ENCODE measurements around the gene KDF1. TPM values are rescaled to one million over a fixed set of nuclear protein-coding genes. Genes with fewer than 3 reads are reported as not detected.

KDF1 gene
- total and polyA plus RNA-seq, 2 of the 13 experiments (the other 11 are each of a cell fraction or from before 2014, with no cell fraction given) = 1.9 to 4.9 TPM

- no peak for TF ChIP-seq ZNF512B (CRISPR knock-in tag; IDR thresholded peaks at IDR 0.05; ENCODE audit: borderline replicate concordance)
- peak in 1 of 2 experiments; percentile 13; a peak in 2 of 4 replicates for TF ChIP-seq POLR2A (IDR thresholded peaks at IDR 0.05; ENCODE audit: insufficient read depth in 1 of 2, low read depth in 2 of 2, low read length in 2 of 2)
- TF ChIP-seq GABPB1 (CRISPR knock-in tag; IDR thresholded peaks at IDR 0.05) = 0 out of 2 replicates have a peak, but pooled peaks have one; percentile 5
Measured at GRCh38 chr1:27004471-27005165, 44.4 kb upstream of the KDF1 start (continued).

GRCh38 chr1:27003745-27004470 is 43.6 kb upstream of the KDF1 start:
- DNase-seq (ENCODE audit: low spot score) (peak; percentile 85), ATAC-seq (peak; percentile 41), FAIRE-seq (peak; percentile 63)
- H3K79me2 ChIP-seq (ENCODE audit: insufficient read depth, low read length) = no peaks in the 10 kb centered on the region
- peak overlapping the region; percentile 64 for H3K4me2 ChIP-seq (ENCODE audit: low read depth, low read length)
- intact Hi-C loops (cut with micrococcal nuclease; ENCODE audit: unreplicated experiment) = no loop called here
- H3K4me1 ChIP-seq (ENCODE audit: insufficient read depth, low read length) = peaks cover 63% of the 10 kb centered on the region
- H3K36me3 ChIP-seq (replicated peaks in 1 of 2; ENCODE audit: control insufficient read depth in 1 of 2, insufficient read depth in 2 of 2, low read length in 2 of 2) = no peaks in the 10 kb centered on the region
- ChIA-PET POLR2A (interaction anchor here (1.3 to 12.9 kb wide), 4 partner anchors 9 to 90 kb away, joined by 8 to 253 read pairs (median 9); partner anchors contain the start of genes NR0B2 and TENT5B), CTCF (ENCODE audit: low intra/inter-chr PET ratio, low total read pairs) (no interaction called here)
- no peaks in the 10 kb centered on the region for H3K9me3 ChIP-seq (ENCODE audit: low read length)
- peaks cover 30% of the 10 kb centered on the region for H4K20me1 ChIP-seq (ENCODE audit: insufficient read depth, low read length)
- in situ Hi-C loops (cut with HindIII; ENCODE audit: extremely low pct_ligation_motif_present, low pct_unique_long_range_greater_than_20kb) = no loop called here
- no peak overlapping the region for H3K9ac ChIP-seq (ENCODE audit: insufficient read depth, low read depth, low read length)
- no TSS peak for BruUV-seq (replicated peaks)
- H3K27ac ChIP-seq (ENCODE audit: extremely low read length, insufficient read depth, low read length) = no peak overlapping the region
- H3K4me3 ChIP-seq (replicated peaks in 1 of 3; ENCODE audit: insufficient read depth in 1 of 3, low read depth in 2 of 3, low read length in 3 of 3) = peak overlapping the region in 1 of 3 experiments; percentile 32; a peak in 1 of 6 replicates
- no peaks in the 10 kb centered on the region for H3K27me3 ChIP-seq (ENCODE audit: control insufficient read depth in 1 of 2, insufficient read depth in 2 of 2, low read length in 2 of 2)
- H2AFZ ChIP-seq (ENCODE audit: low read length) = no peak overlapping the region
- WGBS (ENCODE audit: low lambda C conversion rate) = 20% methylated on average over 3 of the region's 7 CpGs
- TF ChIP-seq BATF2 (CRISPR knock-in tag; IDR thresholded peaks at IDR 0.05) = 0 out of 2 replicates have a peak, but pooled peaks have one; percentile 23
- TF ChIP-seq HHEX (CRISPR knock-in tag; IDR thresholded peaks at IDR 0.05) = 0 out of 2 replicates have a peak, but pooled peaks have one; percentile 14
- peak; percentile 82 for TF ChIP-seq TBX2 (CRISPR knock-in tag; IDR thresholded peaks at IDR 0.05; ENCODE audit: borderline replicate concordance)
- 0 out of 2 replicates have a peak, but pooled peaks have one; percentile 18 for TF ChIP-seq CBX5 (CRISPR knock-in tag; IDR thresholded peaks at IDR 0.05; ENCODE audit: borderline replicate concordance)
- TF ChIP-seq JUN (CRISPR knock-in tag; IDR thresholded peaks at IDR 0.05) = no peak
- no peak; the same call in 1 of the 2 replicates for TF ChIP-seq ZNF501 (CRISPR knock-in tag; IDR thresholded peaks at IDR 0.05)
- no peak for TF ChIP-seq ZSCAN22 (CRISPR knock-in tag; IDR thresholded peaks at IDR 0.05)
- peak in 1 of 2 experiments; percentile 68; a peak in 2 of 4 replicates for TF ChIP-seq EP300 (IDR thresholded peaks at IDR 0.05; ENCODE audit: low read depth in 2 of 2, low read length in 2 of 2)
- peak; percentile 64; the same call in 1 of the 2 replicates for TF ChIP-seq EP300 (CRISPR knock-in tag; IDR thresholded peaks at IDR 0.05; ENCODE audit: borderline replicate concordance)
- peak; percentile 58 for TF ChIP-seq FOSL2 (CRISPR knock-in tag; IDR thresholded peaks at IDR 0.05)
- TF ChIP-seq PHF21A (CRISPR knock-in tag; IDR thresholded peaks at IDR 0.05) = peak; percentile 16; the same call in 1 of the 2 replicates
- TF ChIP-seq HDAC2 (CRISPR knock-in tag; IDR thresholded peaks at IDR 0.05) = no peak
- TF ChIP-seq TFE3 (CRISPR knock-in tag; IDR thresholded peaks at IDR 0.05) = no peak
- no peak for TF ChIP-seq CENPT (CRISPR knock-in tag; IDR thresholded peaks at IDR 0.05; ENCODE audit: low read depth)
